ENCODE results near the gene ROR2. TPM values are rescaled to one million over a fixed set of nuclear protein-coding genes. Genes with fewer than 3 reads are reported as not detected.
"Not testable (repeated sequence)": the region's sequence is repeated elsewhere in the genome, so short reads cannot be mapped to it uniquely, and the experiment has no call there.

Gene ROR2
- total RNA-seq, 1 experiment from 2014 or later: 2.7 TPM

- Histone ChIP-seq H2BK20ac (ENCODE audit: low read depth, low read length, poor library complexity, severe bottlenecking) (no peak overlapping the region), H3K79me1 (ENCODE audit: insufficient read depth, low read depth, low read length, poor library complexity, severe bottlenecking) (no peaks in the 10 kb centered on the region), H4K5ac (ENCODE audit: insufficient read length, low read depth, low read length) (no peak overlapping the region), H2BK15ac (ENCODE audit: low read depth, low read length) (no peak overlapping the region), H3K23me2 (ENCODE audit: insufficient read length, low read depth, low read length, poor library complexity, severe bottlenecking) (no peaks in the 10 kb centered on the region), H3K79me2 (ENCODE audit: insufficient read depth, low read length) (no peaks in the 10 kb centered on the region), H2AK5ac (ENCODE audit: insufficient read length, low read length) (no peak overlapping the region), H4K91ac (ENCODE audit: insufficient read length, low read depth, low read length) (no peak overlapping the region), H3K56ac (ENCODE audit: insufficient read length, low read depth, low read length) (no peak overlapping the region), H3K27ac (ENCODE audit: insufficient read length, low read depth, low read length) (no peak overlapping the region), H2BK12ac (ENCODE audit: insufficient read length, low read depth, low read length) (no peak overlapping the region), H4K20me1 (ENCODE audit: control insufficient read depth, insufficient read depth, insufficient read length) (no peaks in the 10 kb centered on the region), H3K18ac (ENCODE audit: insufficient read length, low read depth, low read length) (no peak overlapping the region), H3K4ac (ENCODE audit: low read depth, low read length) (no peak overlapping the region), H2BK120ac (ENCODE audit: low read depth, low read length, poor library complexity, severe bottlenecking) (no peak overlapping the region), H2AFZ (ENCODE audit: low read length) (no peak overlapping the region), H3K23ac (ENCODE audit: insufficient read length, low read depth, low read length) (no peak overlapping the region), H3K4me2 (ENCODE audit: insufficient read depth, insufficient read length, low read length) (no peak overlapping the region), H3K4me1 (ENCODE audit: insufficient read depth, low read length) (no peaks in the 10 kb centered on the region), H3K9ac (ENCODE audit: extremely low read depth, insufficient read length, low read length) (no peak overlapping the region), H3K9me3 (ENCODE audit: control insufficient read depth, low read depth, low read length) (no peaks in the 10 kb centered on the region), H3T11ph (ENCODE audit: low read length) (no peak overlapping the region), H4K8ac (replicated peaks; ENCODE audit: insufficient read length, low read depth, low read length) (no peak overlapping the region), H2BK5ac (ENCODE audit: insufficient read length, low read length) (no peak overlapping the region), H3K14ac (ENCODE audit: insufficient read depth, low read length) (no peak overlapping the region), H3K27me3 (ENCODE audit: insufficient read depth, low read length) (no peaks in the 10 kb centered on the region)
- Mint-ChIP-seq H3K4me1 (no peaks in the 10 kb centered on the region), H3K36me3 (ENCODE audit: insufficient read depth in 1 of 3, low read depth in 3 of 3) (no peaks in the 10 kb centered on the region), H3K27me3 (ENCODE audit: low read depth) (no peaks in the 10 kb centered on the region; the same call in none of the 2 replicates), H3K9me3 (no peaks in the 10 kb centered on the region), H3K4me3 (no peak overlapping the region), H3K27ac (no peak overlapping the region; a peak in 1 of 7 replicates)
- DNase-seq: no peak
- TF ChIP-seq CTCF (conservative IDR thresholded peaks at IDR 0.05): no peak
- no CpG with 5 or more reads among the region's 6 CpGs for WGBS (ENCODE audit: extremely low coverage, insufficient read length, low lambda C conversion rate)
These were observed 154.3 kb downstream of the ROR2 start for GRCh38 chr9:91795598-91796241.

- not testable (repeated sequence) for H4K5ac ChIP-seq (ENCODE audit: insufficient read length, low read depth, low read length); H3K18ac ChIP-seq (ENCODE audit: insufficient read length, low read depth, low read length); H2BK12ac ChIP-seq (ENCODE audit: insufficient read length, low read depth, low read length); H3K36me3 Mint-ChIP-seq (ENCODE audit: insufficient read depth in 1 of 3, low read depth in 3 of 3); H2BK120ac ChIP-seq (ENCODE audit: low read depth, low read length, poor library complexity, severe bottlenecking); H3K4ac ChIP-seq (ENCODE audit: low read depth, low read length); H2BK5ac ChIP-seq (ENCODE audit: insufficient read length, low read length); H3K9ac ChIP-seq (ENCODE audit: extremely low read depth, insufficient read length, low read length); H3T11ph ChIP-seq (ENCODE audit: low read length); DNase-seq; H3K27ac Mint-ChIP-seq; H3K4me1 ChIP-seq (ENCODE audit: insufficient read depth, low read length); H3K27ac ChIP-seq (ENCODE audit: insufficient read length, low read depth, low read length); H3K79me2 ChIP-seq (ENCODE audit: insufficient read depth, low read length); H3K4me1 Mint-ChIP-seq; H3K56ac ChIP-seq (ENCODE audit: insufficient read length, low read depth, low read length); H3K27me3 Mint-ChIP-seq (ENCODE audit: low read depth); H3K9me3 Mint-ChIP-seq; H2AK5ac ChIP-seq (ENCODE audit: insufficient read length, low read length); H4K20me1 ChIP-seq (ENCODE audit: control insufficient read depth, insufficient read depth, insufficient read length); H2AFZ ChIP-seq (ENCODE audit: low read length); H3K4me2 ChIP-seq (ENCODE audit: insufficient read depth, insufficient read length, low read length); H3K14ac ChIP-seq (ENCODE audit: insufficient read depth, low read length); H4K91ac ChIP-seq (ENCODE audit: insufficient read length, low read depth, low read length); H3K4me3 Mint-ChIP-seq; H3K79me1 ChIP-seq (ENCODE audit: insufficient read depth, low read depth, low read length, poor library complexity, severe bottlenecking); H2BK20ac ChIP-seq (ENCODE audit: low read depth, low read length, poor library complexity, severe bottlenecking); H3K23me2 ChIP-seq (ENCODE audit: insufficient read length, low read depth, low read length, poor library complexity, severe bottlenecking); H3K9me3 ChIP-seq (ENCODE audit: control insufficient read depth, low read depth, low read length); H2BK15ac ChIP-seq (ENCODE audit: low read depth, low read length); H3K23ac ChIP-seq (ENCODE audit: insufficient read length, low read depth, low read length); H3K27me3 ChIP-seq (ENCODE audit: insufficient read depth, low read length); H4K8ac ChIP-seq (replicated peaks; ENCODE audit: insufficient read length, low read depth, low read length)
- WGBS (ENCODE audit: extremely low coverage, insufficient read length, low lambda C conversion rate): no CpG with 5 or more reads among the region's 5 CpGs
These were observed 156.7 kb downstream of the ROR2 start for GRCh38 chr9:91793371-91793770.
